Naive thymus-derived CD4-positive, alpha-beta T cell (primary cell): ENCODE measurements around the gene NUCB2. TPM values are rescaled to one million over a fixed set of nuclear protein-coding genes. Genes with fewer than 3 reads are reported as not detected.
"Not testable (repeated sequence)": the region's sequence is repeated elsewhere in the genome, so short reads cannot be mapped to it uniquely, and the experiment has no call there.

Experiments
- ATAC-seq: fragments of 150-1000 bp; cut with Tn5 transposase; 2 replicates; pipeline ENCODE4 v1.10.0; 2021; ENCODE audit warnings: mild to moderate bottlenecking, moderate library complexity
- CTCF ChIA-PET: fragments of 350-600 bp; sonication (Branson Sonifier 250); formaldehyde crosslinking; loops from one replicate; lab custom pipeline; 2021; ENCODE audit warnings: antibody characterized with exemption; lab: Charles Lee
- POLR2A ChIA-PET: fragments of 350-600 bp; sonication (Branson Sonifier 250); formaldehyde crosslinking; loops from one replicate; lab custom pipeline; 2021; ENCODE audit warnings: antibody characterized with exemption, inconsistent platforms; lab: Charles Lee
- DNase-seq, 9 donors: peaks; one replicate each; pipeline versions ENCODE4 v3.0.0 to v3.0.0-alpha.2; 2020 to 2022; ENCODE audit warnings: mixed read lengths in 1 of 9
- H3K27ac ChIP-seq: one replicate; pipeline ENCODE4 v1.7.0; 2013; ENCODE audit warnings: mild to moderate bottlenecking, low read depth, low read length, moderate library complexity
- H3K27me3 ChIP-seq, 2 donors: one replicate each; pipeline ENCODE4 v1.7.0; 2013; ENCODE audit warnings: low read length in 2 of 2, mild to moderate bottlenecking in 2 of 2, moderate library complexity in 2 of 2; ENCODE audit not compliant: control insufficient read depth in 2 of 2, insufficient read depth in 2 of 2
- H3K36me3 ChIP-seq, 3 experiments: 1 replicate in 2 of 3; 2 replicates in 1 of 3; pipeline ENCODE4 v1.7.0; 2013; ENCODE audit warnings: low read length in 3 of 3, mild to moderate bottlenecking in 3 of 3, moderate library complexity in 1 of 3; ENCODE audit not compliant: insufficient read depth in 3 of 3, control insufficient read depth in 2 of 3
- H3K4me1 ChIP-seq, 2 donors: one replicate each; pipeline ENCODE4 v1.7.0; 2013; ENCODE audit warnings: low read length in 2 of 2, mild to moderate bottlenecking in 2 of 2, moderate library complexity in 1 of 2; ENCODE audit not compliant: control insufficient read depth in 2 of 2, insufficient read depth in 2 of 2
- H3K4me3 ChIP-seq: 2 replicates; pipeline ENCODE4 v1.7.0; 2013; ENCODE audit warnings: mild to moderate bottlenecking, low read length
- H3K9me3 ChIP-seq, 3 experiments: 1 replicate in 2 of 3; 2 replicates in 1 of 3; pipeline ENCODE4 v1.7.0; 2013; ENCODE audit warnings: low read length in 3 of 3; ENCODE audit not compliant: control insufficient read depth in 2 of 3
- H3K27ac Mint-ChIP-seq, 9 donors: one replicate each; pipeline ENCODE4 v1.8.0; 2020 to 2022; ENCODE audit warnings: mixed read lengths in 9 of 9, mild to moderate bottlenecking in 8 of 9, moderate library complexity in 5 of 9, inconsistent platforms in 2 of 9
- H3K27me3 Mint-ChIP-seq, 5 donors: one replicate each; pipeline ENCODE4 v1.8.0; 2021 to 2022; ENCODE audit warnings: mixed read lengths in 5 of 5, mild to moderate bottlenecking in 1 of 5
- H3K36me3 Mint-ChIP-seq, 5 donors: one replicate each; pipeline ENCODE4 v1.8.0; 2020 to 2022; ENCODE audit warnings: mixed read lengths in 5 of 5, mild to moderate bottlenecking in 3 of 5, inconsistent platforms in 1 of 5
- H3K4me1 Mint-ChIP-seq, 7 donors: one replicate each; pipeline ENCODE4 v1.8.0; 2020 to 2022; ENCODE audit warnings: mixed read lengths in 7 of 7, mild to moderate bottlenecking in 3 of 7, inconsistent platforms in 1 of 7
- H3K4me3 Mint-ChIP-seq, 10 donors: one replicate each; pipeline ENCODE4 v1.8.0; 2020 to 2022; ENCODE audit warnings: mild to moderate bottlenecking in 10 of 10, mixed read lengths in 10 of 10, moderate library complexity in 6 of 10, inconsistent platforms in 2 of 10
- H3K9me3 Mint-ChIP-seq, 11 donors: one replicate each; pipeline ENCODE4 v1.8.0; 2020 to 2022; ENCODE audit warnings: mixed read lengths in 11 of 11, mild to moderate bottlenecking in 4 of 11, inconsistent platforms in 1 of 11, moderate library complexity in 1 of 11
- intact Hi-C, 2 donors: fragments of 100-400 bp; cut with micrococcal nuclease; formaldehyde crosslinking; loops; one replicate each; pipeline ENCODE4 v1.15.1; 2023
- polyA plus RNA-seq, 2 donors: library from polyadenylated mRNA; unstranded; fragments of 300-500 nt; fragmentation: Illumina TruSeq; gene quantifications; one replicate each; pipeline ENCODE4 v1.2.3, GENCODE V29; 2021
- total RNA-seq, 6 experiments: library from RNA in 5 of 6; stranded (reverse) in 5 of 6; gene quantifications; 1 replicate in 5 of 6; 2 replicates in 1 of 6; pipeline ENCODE4 v1.2.3 and lab custom pipeline; 2021 to 2026

The NUCB2 gene
- 100 to 1,000 TPM in 4 of 5 experiments, 10 to 100 TPM in 1; 72.0 to 171 (median 145) TPM for total RNA-seq
- polyA plus RNA-seq = 100 to 1,000 TPM; 280 to 359 TPM
- total RNA-seq (lab: John Stamatoyannopoulos, UW) = 108 reads per million, percentile 86 among the genes with 10 or more reads in this experiment

GRCh38 chr11:17276236-17277023 is at the start of gene NUCB2:
NUCB2 (plus strand) TSS chr11:17276739; CDS start chr11:17295324, 18,585 bp downstream.
- H3K4me3 Mint-ChIP-seq = peak within 1 kb of the TSS; percentile 83 to 99 (median 93)
- H3K36me3 Mint-ChIP-seq = peaks cover 0 to 15% (median 0%) of the 10 kb centered on the region in 5 donors
- DNase-seq (peak; percentile 92 to 98 (median 95)), ATAC-seq (peak; percentile 96)
- peak within 1 kb of the TSS; percentile 88 to 93 (median 91) for H3K27ac Mint-ChIP-seq
- Histone ChIP-seq H3K9me3 (no peaks in the 10 kb centered on the region), H3K4me1 (peaks cover 17 to 28% of the 10 kb centered on the region in 2 donors), H3K27ac (peak within 1 kb of the TSS; percentile 90), H3K4me3 (peak within 1 kb of the TSS; percentile 78), H3K36me3 (peaks cover 0 to 7% (median 0%) of the 10 kb centered on the region in 3 experiments), H3K27me3 (no peaks in the 10 kb centered on the region)
- intact Hi-C loops = loop anchor here (1.0 to 5.0 kb wide), 13 partner anchors 9 to 1121 kb away; partner anchors contain the start of genes GTF2H1 (in 2 of the 2), HPS5 (in 2 of the 2), RPS13 (in 2 of the 2) and C11orf58 (in 1 of the 2)
- H3K27me3 Mint-ChIP-seq = no peaks in the 10 kb centered on the region
- ChIA-PET POLR2A (interaction anchor here (0.7 to 5.0 kb wide), 19 partner anchors 7 to 737 kb away, joined by 3 to 81 read pairs (median 4); partner anchors contain the start of genes NCR3LG1, PIK3C2A and RPS13), CTCF (interaction anchor here (1.2 kb wide), 2 partner anchors 46 to 77 kb away, joined by 4 to 5 read pairs; no protein-coding TSS in a partner anchor)
- H3K4me1 Mint-ChIP-seq = peaks cover 19 to 48% (median 38%) of the 10 kb centered on the region in 7 donors
- H3K9me3 Mint-ChIP-seq = no peaks in the 10 kb centered on the region

- H3K27me3 ChIP-seq, H3K27ac Mint-ChIP-seq, H3K4me3 ChIP-seq, H3K4me3 Mint-ChIP-seq, H3K9me3 Mint-ChIP-seq, H3K9me3 ChIP-seq, H3K4me1 ChIP-seq, ATAC-seq, H3K36me3 ChIP-seq, H3K27ac ChIP-seq, H3K36me3 Mint-ChIP-seq, intact Hi-C loops, DNase-seq, POLR2A ChIA-PET: not testable (repeated sequence)
- Mint-ChIP-seq H3K4me1 (peaks cover 7 to 19% (median 14%) of the 10 kb centered on the region in 7 donors), H3K27me3 (peaks cover 0 to 24% (median 0%) of the 10 kb centered on the region in 5 donors)
- CTCF ChIA-PET = interaction anchor here (1.6 kb wide), 1 partner anchor 300 kb away, joined by 4 read pairs; no protein-coding TSS in a partner anchor
Observed at GRCh38 chr11:17228186-17228925, 48.2 kb upstream of the NUCB2 start.

GRCh38 chr11:17229481-17230152 is 46.9 kb upstream of the NUCB2 start:
- ATAC-seq (no peak), DNase-seq (peak in 1 of 9 donors; percentile 5)
- POLR2A ChIA-PET = interaction anchor here (0.6 to 1.5 kb wide), 4 partner anchors 47 to 56 kb away, joined by 3 to 7 read pairs (median 6); partner anchors contain the start of gene NUCB2
- no peaks in the 10 kb centered on the region for H3K36me3 Mint-ChIP-seq
- H3K27ac Mint-ChIP-seq = peak overlapping the region in 6 of 9 donors; percentile 20 to 93 (median 52)
- no peaks in the 10 kb centered on the region for H3K9me3 Mint-ChIP-seq
- Histone ChIP-seq H3K4me1 (peaks cover 3 to 7% of the 10 kb centered on the region in 2 donors), H3K9me3 (no peaks in the 10 kb centered on the region), H3K4me3 (no peak overlapping the region), H3K27me3 (no peaks in the 10 kb centered on the region), H3K36me3 (no peaks in the 10 kb centered on the region), H3K27ac (no peak overlapping the region)
- peak overlapping the region in 5 of 10 donors; percentile 9 to 69 (median 65) for H3K4me3 Mint-ChIP-seq
- CTCF ChIA-PET = interaction anchor here (0.7 to 1.9 kb wide), 22 partner anchors 9 to 299 kb away, joined by 3 to 20 read pairs (median 4); no protein-coding TSS in a partner anchor
- H3K4me1 Mint-ChIP-seq = peaks cover 7 to 19% (median 14%) of the 10 kb centered on the region in 7 donors
- intact Hi-C loops = loop anchor here (1.0 to 5.0 kb wide), 14 partner anchors 21 to 409 kb away; partner anchors contain the start of gene NUCB2 (in 2 of the 2)
- H3K27me3 Mint-ChIP-seq = peaks cover 0 to 27% (median 0%) of the 10 kb centered on the region in 5 donors

GRCh38 chr11:17230867-17231851 is 45.4 kb upstream of the NUCB2 start:
- no peaks in the 10 kb centered on the region for H3K9me3 ChIP-seq
- ChIA-PET CTCF (interaction anchor here (0.7 to 1.9 kb wide), 14 partner anchors 13 to 315 kb away, joined by 3 to 15 read pairs (median 4); no protein-coding TSS in a partner anchor), POLR2A (interaction anchor here (1.2 to 1.5 kb wide), 2 partner anchors 45 to 54 kb away, joined by 7 read pairs; partner anchors contain the start of gene NUCB2)
- Mint-ChIP-seq H3K4me1 (peaks cover 7 to 19% (median 14%) of the 10 kb centered on the region in 7 donors), H3K36me3 (no peaks in the 10 kb centered on the region), H3K27ac (peak overlapping the region in 4 of 9 donors; percentile 14 to 90 (median 60)), H3K27me3 (peaks cover 0 to 27% (median 0%) of the 10 kb centered on the region in 5 donors), H3K4me3 (peak overlapping the region in 6 of 10 donors; percentile 2 to 55 (median 26)), H3K9me3 (no peaks in the 10 kb centered on the region)
- peaks cover 3 to 7% of the 10 kb centered on the region in 2 donors for H3K4me1 ChIP-seq
- DNase-seq (peak in 8 of 9 donors; percentile 20 to 62 (median 36)), ATAC-seq (peak; percentile 79)
- intact Hi-C loops = loop anchor here (1.0 to 5.0 kb wide), 15 partner anchors 23 to 410 kb away; partner anchors contain the start of gene NUCB2 (in 2 of the 2)
- no peak overlapping the region for H3K27ac ChIP-seq
- H3K27me3 ChIP-seq = no peaks in the 10 kb centered on the region
- H3K36me3 ChIP-seq = no peaks in the 10 kb centered on the region
- no peak overlapping the region for H3K4me3 ChIP-seq

GRCh38 chr11:17233101-17233500 is 43.4 kb upstream of the NUCB2 start:
- Mint-ChIP-seq H3K9me3 (no peaks in the 10 kb centered on the region), H3K4me3 (no peak overlapping the region), H3K27me3 (peaks cover 0 to 42% (median 0%) of the 10 kb centered on the region in 5 donors), H3K27ac (peak overlapping the region in 1 of 9 donors; percentile 43), H3K4me1 (peaks cover 7 to 19% (median 14%) of the 10 kb centered on the region in 7 donors), H3K36me3 (no peaks in the 10 kb centered on the region)
- H3K36me3 ChIP-seq = no peaks in the 10 kb centered on the region
- ATAC-seq (no peak), DNase-seq (no peak)
- intact Hi-C loops = loop anchor here in 1 of 2 donors (5.0 kb wide), 2 partner anchors 79 to 99 kb away; no protein-coding TSS in a partner anchor
- H3K27me3 ChIP-seq = no peaks in the 10 kb centered on the region
- no peak overlapping the region for H3K27ac ChIP-seq
- no peak overlapping the region for H3K4me3 ChIP-seq
- H3K9me3 ChIP-seq = no peaks in the 10 kb centered on the region
- H3K4me1 ChIP-seq = peaks cover 3 to 7% of the 10 kb centered on the region in 2 donors
- ChIA-PET CTCF (interaction anchor here (0.9 to 1.6 kb wide), 2 partner anchors 151 to 271 kb away, joined by 3 read pairs; no protein-coding TSS in a partner anchor), POLR2A (no interaction called here)
